ENCODE results near the gene PTPN14.

- TF ChIP-seq ZFP3 (CRISPR knock-in tag; IDR thresholded peaks at IDR 0.05) (no peak), BACH2 (CRISPR knock-in tag; IDR thresholded peaks at IDR 0.05; ENCODE audit: borderline replicate concordance) (no peak)
Observed at GRCh38 chr1:214354440-214355148, 196.8 kb downstream of the PTPN14 start.

Data from SK-N-SH treated with all-trans-retinoic acid at 6 μM for 48 hours (cell line).